Lower leg skin (tissue), 3 donors: ENCODE measurements around the gene SLC22A4.

ENCODE experiments used
- POLR2A ChIP-seq, 2 donors: fragments of 450-650 bp; IDR thresholded peaks; one replicate each; pipeline ENCODE4 v1.6.1; 2016 to 2017; ENCODE audit warnings: antibody characterized with exemption in 2 of 2, mild to moderate bottlenecking in 1 of 2, moderate library complexity in 1 of 2
- TF ChIP-seq, protein P1 (sequence below), 3 donors: fragments of 450-650 bp; IDR thresholded peaks; one replicate each; pipeline ENCODE4 v1.5.1; 2016; ENCODE audit warnings: antibody characterized with exemption in 3 of 3, mild to moderate bottlenecking in 3 of 3, moderate library complexity in 2 of 3

DNA sequence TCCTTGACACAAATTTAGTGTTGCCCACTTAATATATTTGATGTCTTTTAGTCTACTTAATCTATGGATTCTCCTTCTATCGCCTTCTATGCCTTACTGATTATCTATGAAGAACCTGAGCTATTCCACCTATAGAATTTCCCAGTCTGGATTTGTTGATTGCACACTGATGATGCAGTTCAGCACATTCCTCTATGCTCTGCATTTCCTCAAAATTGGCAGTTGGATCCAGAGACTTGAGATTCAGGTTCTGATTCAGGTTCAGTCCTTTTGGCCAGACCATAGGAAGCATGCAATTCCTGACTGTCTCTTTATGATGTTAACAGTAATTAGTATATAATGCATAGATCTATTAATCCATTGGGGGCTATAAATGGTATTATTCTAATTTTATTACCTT, 89.1 kb downstream of the SLC22A4 start:
- TF ChIP-seq, protein P1, sequence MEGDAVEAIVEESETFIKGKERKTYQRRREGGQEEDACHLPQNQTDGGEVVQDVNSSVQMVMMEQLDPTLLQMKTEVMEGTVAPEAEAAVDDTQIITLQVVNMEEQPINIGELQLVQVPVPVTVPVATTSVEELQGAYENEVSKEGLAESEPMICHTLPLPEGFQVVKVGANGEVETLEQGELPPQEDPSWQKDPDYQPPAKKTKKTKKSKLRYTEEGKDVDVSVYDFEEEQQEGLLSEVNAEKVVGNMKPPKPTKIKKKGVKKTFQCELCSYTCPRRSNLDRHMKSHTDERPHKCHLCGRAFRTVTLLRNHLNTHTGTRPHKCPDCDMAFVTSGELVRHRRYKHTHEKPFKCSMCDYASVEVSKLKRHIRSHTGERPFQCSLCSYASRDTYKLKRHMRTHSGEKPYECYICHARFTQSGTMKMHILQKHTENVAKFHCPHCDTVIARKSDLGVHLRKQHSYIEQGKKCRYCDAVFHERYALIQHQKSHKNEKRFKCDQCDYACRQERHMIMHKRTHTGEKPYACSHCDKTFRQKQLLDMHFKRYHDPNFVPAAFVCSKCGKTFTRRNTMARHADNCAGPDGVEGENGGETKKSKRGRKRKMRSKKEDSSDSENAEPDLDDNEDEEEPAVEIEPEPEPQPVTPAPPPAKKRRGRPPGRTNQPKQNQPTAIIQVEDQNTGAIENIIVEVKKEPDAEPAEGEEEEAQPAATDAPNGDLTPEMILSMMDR (IDR thresholded peaks at IDR 0.05) = no peak
- no peak for TF ChIP-seq POLR2A (IDR thresholded peaks at IDR 0.05)
